Measurements from ENCODE around the gene RBMX.

Gene RBMX

GRCh38 chrX:136880452-136881013 is at the start of gene RBMX:
Gene RBMX (minus strand): TSS chrX:136880725. CDS start chrX:136879427, 1,298 bp downstream.
- TF ChIP-seq GATA2 (IDR thresholded peaks at IDR 0.05; ENCODE audit: low read depth, low read length) = no peak
- no peak for TF ChIP-seq GATA3 (IDR thresholded peaks at IDR 0.05; ENCODE audit: low read depth, low read length)

- TF ChIP-seq GATA3 (IDR thresholded peaks at IDR 0.05; ENCODE audit: low read depth, low read length) (no peak), GATA2 (IDR thresholded peaks at IDR 0.05; ENCODE audit: low read depth, low read length) (no peak)
Measured at GRCh38 chrX:136920001-136920400, 39.5 kb upstream of the RBMX start.

DNA sequence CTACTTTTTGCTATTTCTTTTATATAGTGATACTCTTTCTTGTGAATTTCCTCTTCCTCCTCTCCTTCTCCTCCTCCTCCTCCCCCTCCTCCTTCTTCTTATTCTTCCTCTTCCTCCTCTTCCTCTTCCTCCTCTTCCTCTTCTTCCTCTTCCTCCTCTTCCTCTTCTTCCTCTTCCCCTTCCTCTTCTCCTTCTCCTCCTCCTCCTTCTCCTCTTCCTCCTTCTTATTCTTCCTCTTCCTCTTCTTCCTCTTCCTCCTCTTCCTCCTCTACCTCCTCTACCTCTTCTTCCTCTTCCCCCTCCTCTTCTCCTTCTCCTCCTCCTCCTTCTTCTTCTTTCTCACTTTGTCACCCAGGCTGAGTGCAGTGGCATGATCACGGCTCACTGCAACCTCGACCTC is 36.3 kb upstream of the RBMX start:
- TF ChIP-seq GATA2 (IDR thresholded peaks at IDR 0.05; ENCODE audit: low read depth, low read length) (no peak), GATA3 (IDR thresholded peaks at IDR 0.05; ENCODE audit: low read depth, low read length) (no peak)

DNA sequence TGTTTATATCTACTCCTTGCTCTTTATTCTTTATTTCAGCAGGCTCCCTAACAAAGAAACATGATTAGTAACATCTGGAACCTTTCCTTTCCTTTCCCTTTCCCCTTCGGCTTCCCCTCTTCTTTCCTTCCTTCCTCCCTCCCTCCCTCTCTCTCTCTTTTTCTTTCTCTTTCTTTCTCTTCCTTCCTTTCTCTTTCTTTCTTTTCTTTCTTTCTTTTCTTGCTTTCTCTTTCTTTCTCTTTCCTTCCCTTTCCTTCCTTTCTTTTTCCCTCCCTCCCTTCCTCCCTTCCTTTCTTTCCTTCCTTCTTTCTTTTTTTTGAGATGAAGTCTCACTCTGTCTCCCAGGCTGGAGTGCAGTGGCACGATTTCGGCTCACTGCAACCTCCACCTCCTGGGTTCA is 30.7 kb upstream of the RBMX start:
- TF ChIP-seq GATA2 (IDR thresholded peaks at IDR 0.05; ENCODE audit: low read depth, low read length) = no peak
- TF ChIP-seq GATA3 (IDR thresholded peaks at IDR 0.05; ENCODE audit: low read depth, low read length) = no peak

DNA sequence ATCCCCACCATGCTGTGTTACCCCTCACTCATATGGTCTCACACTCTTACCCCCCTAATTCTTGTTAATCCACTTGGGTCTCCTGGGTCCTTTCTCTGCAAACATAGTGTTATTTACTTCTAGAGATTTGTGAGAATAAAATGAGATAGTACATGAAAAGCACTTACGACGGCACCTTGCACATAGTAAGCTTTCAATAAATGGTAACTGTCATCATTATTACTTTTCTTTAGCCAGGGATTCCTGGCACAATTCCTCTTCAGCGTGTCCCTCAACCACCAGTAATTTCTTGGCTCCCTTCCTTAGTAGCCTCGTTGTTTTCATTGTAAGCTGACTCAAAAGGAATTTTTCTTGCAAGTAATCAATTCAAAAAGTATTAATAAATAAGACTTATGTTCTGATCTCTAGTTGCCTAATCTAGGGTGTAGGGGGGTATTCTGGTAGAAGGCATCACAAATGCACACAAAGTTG is 30.1 kb upstream of the RBMX start:
- TF ChIP-seq GATA2 (IDR thresholded peaks at IDR 0.05; ENCODE audit: low read depth, low read length) = no peak
- no peak for TF ChIP-seq GATA3 (IDR thresholded peaks at IDR 0.05; ENCODE audit: low read depth, low read length)

- no peak for TF ChIP-seq GATA2 (IDR thresholded peaks at IDR 0.05; ENCODE audit: low read depth, low read length)
- no peak for TF ChIP-seq GATA3 (IDR thresholded peaks at IDR 0.05; ENCODE audit: low read depth, low read length)
Measured at GRCh38 chrX:136909706-136910564, 29.4 kb upstream of the RBMX start.

GRCh38 chrX:136909119-136909705 is 28.7 kb upstream of the RBMX start:
- TF ChIP-seq GATA2 (IDR thresholded peaks at IDR 0.05; ENCODE audit: low read depth, low read length) (no peak), GATA3 (IDR thresholded peaks at IDR 0.05; ENCODE audit: low read depth, low read length) (no peak)

GRCh38 chrX:136907621-136908020 is 27.1 kb upstream of the RBMX start:
- TF ChIP-seq GATA2 (IDR thresholded peaks at IDR 0.05; ENCODE audit: low read depth, low read length) = no peak
- TF ChIP-seq GATA3 (IDR thresholded peaks at IDR 0.05; ENCODE audit: low read depth, low read length) = no peak

GRCh38 chrX:136906921-136907510 is 26.5 kb upstream of the RBMX start:
- no peak for TF ChIP-seq GATA2 (IDR thresholded peaks at IDR 0.05; ENCODE audit: low read depth, low read length)
- TF ChIP-seq GATA3 (IDR thresholded peaks at IDR 0.05; ENCODE audit: low read depth, low read length) = no peak

- TF ChIP-seq GATA2 (IDR thresholded peaks at IDR 0.05; ENCODE audit: low read depth, low read length) (no peak), GATA3 (IDR thresholded peaks at IDR 0.05; ENCODE audit: low read depth, low read length) (no peak)
Measured at GRCh38 chrX:136899221-136899620, 18.7 kb upstream of the RBMX start.

DNA sequence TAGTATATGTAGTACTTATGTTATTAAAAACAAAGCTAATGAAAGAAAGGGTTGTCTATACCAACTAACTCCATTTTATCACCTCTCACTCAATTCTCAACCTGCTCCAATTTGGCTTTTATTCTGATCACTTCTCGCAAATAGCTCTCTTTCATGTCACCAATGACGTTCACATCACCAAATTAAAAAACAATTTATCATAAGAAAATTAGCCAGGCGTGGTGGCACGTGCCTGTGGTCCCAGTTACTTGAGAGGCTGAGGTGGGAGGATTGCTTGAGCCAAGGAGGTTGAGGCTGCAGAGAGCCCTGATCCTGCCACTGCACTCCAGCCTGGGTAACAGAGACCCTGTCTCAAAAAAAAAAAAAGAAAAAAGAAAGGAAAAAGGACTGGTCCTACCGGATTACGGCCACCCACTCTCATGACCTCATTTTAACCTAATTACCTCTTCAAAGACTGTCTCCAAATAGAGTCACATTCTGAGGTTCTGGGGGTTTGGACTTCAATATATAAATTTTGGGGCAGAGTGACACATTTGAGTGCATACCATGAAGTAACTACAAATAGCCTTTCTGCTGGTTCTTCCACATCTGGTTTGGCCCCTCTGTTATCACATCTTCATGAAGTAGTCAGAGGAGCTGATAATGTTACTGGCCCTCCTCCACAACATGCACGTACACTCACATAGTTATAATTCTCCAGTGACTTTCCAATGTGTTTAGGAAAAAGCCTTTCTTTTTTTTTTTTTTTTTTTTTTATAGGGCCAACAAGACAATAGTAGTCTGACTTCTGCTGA is 15.8 kb upstream of the RBMX start:
- TF ChIP-seq GATA2 (IDR thresholded peaks at IDR 0.05; ENCODE audit: low read depth, low read length) = no peak
- no peak for TF ChIP-seq GATA3 (IDR thresholded peaks at IDR 0.05; ENCODE audit: low read depth, low read length)

- TF ChIP-seq GATA2 (IDR thresholded peaks at IDR 0.05; ENCODE audit: low read depth, low read length) (no peak), GATA3 (IDR thresholded peaks at IDR 0.05; ENCODE audit: low read depth, low read length) (no peak)
Measured at GRCh38 chrX:136892412-136892811, 11.9 kb upstream of the RBMX start.

DNA sequence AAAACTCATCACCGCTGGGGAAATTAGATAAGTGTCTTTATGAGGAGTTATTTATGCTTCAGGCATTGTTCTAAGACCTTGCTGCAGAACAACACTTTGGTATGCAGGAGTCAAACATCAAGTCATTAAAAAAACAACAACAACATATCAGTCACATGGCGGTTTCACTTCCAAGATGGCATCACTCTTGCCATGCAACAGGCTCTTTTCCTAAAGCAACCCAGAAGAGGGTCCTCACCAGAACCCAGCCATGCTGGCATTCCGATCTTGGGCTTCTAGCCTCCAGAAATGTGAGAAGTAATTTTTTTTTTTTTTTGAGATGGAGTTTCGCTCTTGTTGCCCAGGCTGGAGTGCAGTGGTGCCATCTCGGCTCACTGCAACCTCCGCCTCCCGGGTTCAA is 8.7 kb upstream of the RBMX start:
- TF ChIP-seq GATA2 (IDR thresholded peaks at IDR 0.05; ENCODE audit: low read depth, low read length) = no peak
- no peak for TF ChIP-seq GATA3 (IDR thresholded peaks at IDR 0.05; ENCODE audit: low read depth, low read length)

All from SH-SY5Y (cell line).